ENCODE measurements around the gene CAPN14.

The CAPN14 gene

DNA sequence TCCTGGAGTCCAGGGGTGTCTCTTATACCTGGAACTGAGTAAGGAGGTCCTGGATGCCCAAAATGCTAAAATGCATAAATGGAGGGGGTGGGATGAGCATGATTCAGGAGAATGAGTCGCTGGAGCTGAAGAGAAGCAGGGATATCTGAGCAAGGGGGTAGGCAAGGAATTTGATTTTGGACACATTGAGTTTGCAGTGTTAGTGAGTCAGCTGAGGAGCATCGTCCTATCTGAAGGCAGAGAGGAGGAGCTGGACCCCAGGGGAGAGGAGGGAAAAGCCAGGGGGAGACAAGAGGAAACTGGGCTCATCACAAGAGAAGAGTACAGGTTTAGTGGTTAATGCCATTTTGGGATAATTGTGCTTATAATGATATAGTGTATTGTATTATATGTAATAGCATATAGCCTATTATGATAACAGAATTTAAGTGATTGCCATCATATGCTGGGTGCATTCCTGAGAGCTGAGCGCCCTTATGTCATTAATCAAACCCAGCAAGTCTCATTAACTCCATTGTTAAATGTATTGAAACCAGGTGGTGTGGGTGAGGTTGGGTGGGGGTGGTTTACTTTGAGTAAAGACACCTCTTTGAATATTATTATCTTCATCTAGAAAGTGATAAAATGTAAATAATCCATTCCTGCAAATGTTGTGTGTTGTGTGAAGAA, 29.0 kb upstream of the CAPN14 start:
- H3K27ac ChIP-seq = no peak overlapping the region
- no peak for DNase-seq (ENCODE audit: low read depth, low spot score)

GRCh38 chr2:31244101-31244500, 26.8 kb upstream of the CAPN14 start:
- no peak overlapping the region for H3K27ac ChIP-seq

DNA sequence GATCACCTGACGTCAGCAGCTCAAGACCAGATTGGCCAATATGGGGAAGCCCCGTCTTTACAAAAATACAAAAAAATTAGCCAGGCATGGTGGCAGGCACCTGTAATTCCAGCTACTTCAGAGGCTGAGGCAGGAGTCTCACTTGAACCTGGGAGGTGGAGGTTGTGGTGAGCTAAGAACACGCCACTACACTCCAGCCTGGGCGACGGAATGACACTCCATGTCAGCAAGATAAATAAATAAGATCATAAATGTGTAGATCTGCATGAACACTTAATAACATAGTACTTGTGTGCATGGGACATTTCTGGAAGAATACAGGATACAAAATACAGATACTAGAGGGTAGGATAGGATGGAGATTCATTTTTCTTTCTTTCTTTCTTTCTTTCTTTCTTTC, 25.7 kb upstream of the CAPN14 start:
- H3K27ac ChIP-seq = no peak overlapping the region
- DNase-seq (ENCODE audit: low read depth, low spot score) = no peak

More at GRCh38 chr2:31244101-31244500, 26.8 kb upstream of the CAPN14 start:
- DNase-seq (ENCODE audit: low read depth, low spot score) = no peak

GRCh38 chr2:31241625-31242270, 24.4 kb upstream of the CAPN14 start:
- no peak overlapping the region for H3K27ac ChIP-seq
- no peak for DNase-seq (ENCODE audit: low read depth, low spot score)

- DNase-seq (ENCODE audit: low read depth, low spot score) = no peak
- H3K27ac ChIP-seq = no peak overlapping the region
Measured at GRCh38 chr2:31240381-31241365, 23.4 kb upstream of the CAPN14 start.

DNA sequence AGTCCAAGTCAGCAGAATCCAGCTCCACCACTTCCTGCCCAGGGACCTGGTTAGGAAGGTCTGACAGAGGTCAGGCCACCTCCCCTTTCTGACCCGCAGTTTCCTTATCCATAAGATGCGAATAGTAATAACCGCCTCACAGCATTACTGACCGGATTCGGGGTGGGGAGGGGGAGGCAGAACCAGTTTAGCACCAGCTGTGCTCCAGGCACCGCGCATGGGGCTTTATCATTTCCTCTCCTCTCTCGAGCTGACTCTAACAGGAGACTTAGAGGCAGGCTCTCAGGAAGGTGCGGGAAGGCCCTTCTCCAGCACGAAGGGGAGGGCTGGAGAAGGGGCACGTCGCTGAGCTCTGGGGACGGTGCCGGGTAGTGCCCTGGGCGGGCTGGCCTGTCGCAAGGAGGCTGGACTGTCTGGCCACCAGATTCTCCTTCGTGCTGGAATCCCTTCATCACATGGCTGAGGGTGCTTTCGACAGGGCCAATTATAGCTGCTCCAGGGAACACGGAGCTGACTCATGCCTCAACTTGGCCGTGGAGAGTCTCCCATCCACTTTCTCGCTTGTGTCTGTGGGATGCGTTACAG, 22.4 kb upstream of the CAPN14 start:
- no peak for DNase-seq (ENCODE audit: low read depth, low spot score)
- no peak overlapping the region for H3K27ac ChIP-seq

GRCh38 chr2:31238906-31239592, 21.7 kb upstream of the CAPN14 start:
- H3K27ac ChIP-seq = no peak overlapping the region
- DNase-seq (ENCODE audit: low read depth, low spot score) = no peak

DNA sequence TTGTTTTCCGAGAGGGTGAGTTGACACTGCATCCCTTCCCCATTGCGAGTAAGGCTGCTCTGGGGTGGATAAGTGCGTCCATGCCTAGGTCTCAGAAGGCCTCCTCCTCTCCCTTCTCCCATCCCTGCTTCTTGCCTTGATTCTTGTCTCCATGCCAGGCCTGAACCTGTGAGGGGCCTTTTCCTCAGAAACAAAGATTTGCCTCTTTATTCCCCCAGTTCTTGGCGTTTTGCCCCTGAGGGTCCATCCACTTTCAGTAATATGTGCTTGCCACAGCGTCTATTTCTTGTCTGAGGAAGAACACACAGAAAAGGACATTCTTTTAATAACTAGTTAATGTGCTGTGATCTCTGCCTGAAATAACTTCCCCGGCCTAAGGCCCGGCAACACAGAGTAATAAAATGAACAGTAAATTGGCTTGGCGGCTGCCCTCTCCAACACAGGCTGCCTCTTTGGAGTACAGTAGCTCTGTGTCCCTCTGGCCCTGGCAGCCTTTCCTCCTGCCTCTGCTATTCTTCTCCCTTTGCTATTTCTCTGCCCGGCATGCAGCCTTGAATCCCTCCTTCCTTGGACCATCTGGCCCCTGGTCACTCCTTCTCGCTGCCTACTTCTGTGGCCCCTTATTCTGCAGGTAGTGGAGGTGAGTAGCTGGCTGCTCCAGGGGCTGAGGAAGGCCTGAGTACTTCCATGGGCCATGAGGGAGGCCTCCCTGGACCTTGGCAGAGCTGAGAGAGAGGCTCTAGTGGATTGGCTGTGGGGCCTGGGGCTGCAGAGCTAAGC, 21.0 kb upstream of the CAPN14 start:
- H3K27ac ChIP-seq = no peak overlapping the region
- DNase-seq (ENCODE audit: low read depth, low spot score) = no peak

DNA sequence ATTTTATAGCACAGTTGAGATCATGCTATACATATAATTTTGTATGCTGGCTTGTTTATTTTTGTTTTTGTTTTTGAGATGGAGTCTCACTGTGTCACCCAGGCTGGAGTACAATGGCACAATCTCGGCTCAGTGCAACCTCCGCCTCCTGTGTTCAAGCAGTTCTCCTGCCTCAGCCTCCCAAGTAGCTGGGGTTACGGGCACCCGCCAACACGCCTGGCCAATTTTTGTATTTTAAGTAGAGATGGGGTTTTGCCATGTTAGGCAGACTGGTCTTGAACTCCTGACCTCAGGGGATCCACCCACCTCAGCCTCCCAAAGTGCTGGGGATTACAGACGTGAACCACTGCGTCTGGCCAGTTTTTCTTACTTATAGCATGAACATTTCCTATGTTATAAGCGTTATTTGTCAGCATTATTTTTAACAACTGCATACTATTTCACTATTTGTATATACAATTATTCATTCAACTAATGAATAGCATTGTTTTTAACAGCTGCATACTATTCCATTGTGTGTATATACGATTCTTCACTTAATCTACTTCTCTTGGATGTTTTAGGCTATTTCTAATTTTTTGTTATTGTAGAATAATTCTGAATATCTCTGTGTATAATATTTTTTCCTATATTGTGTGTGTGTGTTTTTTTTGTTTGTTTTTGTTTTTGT, 20.2 kb upstream of the CAPN14 start:
- H3K27ac ChIP-seq = no peak overlapping the region
- no peak for DNase-seq (ENCODE audit: low read depth, low spot score)

- H3K27ac ChIP-seq = no peak overlapping the region
- DNase-seq (ENCODE audit: low read depth, low spot score) = no peak
Measured at GRCh38 chr2:31236433-31237205, 19.3 kb upstream of the CAPN14 start.

DNA sequence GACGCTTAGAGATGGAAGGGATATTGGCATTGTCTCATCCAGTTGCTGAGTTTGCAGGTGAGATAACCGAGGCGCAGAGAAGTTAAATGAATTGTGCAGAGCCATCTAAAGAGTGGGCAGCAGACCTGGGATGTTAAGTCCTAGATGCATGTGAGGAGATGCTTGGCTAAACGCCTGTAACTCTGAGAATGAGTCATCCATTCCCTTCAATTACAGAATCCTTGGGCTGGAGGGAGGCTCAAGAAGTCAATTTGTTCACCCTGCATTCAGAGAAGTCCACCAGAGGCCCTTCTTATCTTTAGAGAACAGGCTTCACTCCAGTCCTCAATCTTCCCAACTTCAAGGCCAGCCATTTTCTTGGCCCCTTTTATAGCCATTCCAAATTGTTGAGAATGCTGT, 18.2 kb upstream of the CAPN14 start:
- DNase-seq (ENCODE audit: low read depth, low spot score) = no peak
- no peak overlapping the region for H3K27ac ChIP-seq

DNA sequence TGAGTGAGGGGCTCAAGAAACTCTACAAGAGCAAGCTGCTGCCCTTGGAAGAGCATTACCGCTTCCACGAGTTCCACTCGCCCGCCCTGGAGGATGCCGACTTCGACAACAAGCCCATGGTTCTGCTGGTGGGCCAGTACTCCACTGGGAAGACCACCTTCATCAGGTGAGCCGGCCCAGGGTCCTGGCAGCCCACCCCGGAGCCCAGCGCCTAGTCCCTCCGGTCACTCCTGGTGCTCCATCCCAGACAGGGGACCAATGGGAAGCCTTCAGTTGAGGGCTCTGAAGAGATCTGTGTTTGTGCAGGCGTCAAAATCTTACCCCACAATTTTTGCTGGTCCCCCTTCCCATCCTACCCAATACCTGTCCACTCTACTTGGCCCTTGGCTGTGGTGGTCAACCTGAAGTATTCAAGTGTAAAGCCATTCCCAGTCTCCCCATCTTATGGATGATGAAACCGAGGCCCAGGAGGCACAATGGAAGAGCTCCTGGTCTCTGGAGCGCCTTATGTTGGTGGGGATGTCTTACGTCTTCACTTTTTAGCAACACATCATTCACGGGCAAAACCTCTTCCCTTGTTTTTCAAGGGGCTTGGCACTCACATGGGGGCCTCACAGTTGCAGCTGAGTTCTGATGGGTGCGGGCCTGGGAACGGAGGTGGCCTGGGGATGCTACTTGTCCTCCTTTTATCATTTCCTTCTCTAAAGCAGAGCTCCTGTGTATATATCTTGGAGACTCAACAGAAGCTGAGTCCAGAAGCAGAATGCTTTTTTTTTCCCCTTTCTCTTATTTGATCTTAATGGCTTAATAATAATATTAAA, 17.6 kb upstream of the CAPN14 start:
- H3K27ac ChIP-seq = no peak overlapping the region
- DNase-seq (ENCODE audit: low read depth, low spot score) = no peak

DNA sequence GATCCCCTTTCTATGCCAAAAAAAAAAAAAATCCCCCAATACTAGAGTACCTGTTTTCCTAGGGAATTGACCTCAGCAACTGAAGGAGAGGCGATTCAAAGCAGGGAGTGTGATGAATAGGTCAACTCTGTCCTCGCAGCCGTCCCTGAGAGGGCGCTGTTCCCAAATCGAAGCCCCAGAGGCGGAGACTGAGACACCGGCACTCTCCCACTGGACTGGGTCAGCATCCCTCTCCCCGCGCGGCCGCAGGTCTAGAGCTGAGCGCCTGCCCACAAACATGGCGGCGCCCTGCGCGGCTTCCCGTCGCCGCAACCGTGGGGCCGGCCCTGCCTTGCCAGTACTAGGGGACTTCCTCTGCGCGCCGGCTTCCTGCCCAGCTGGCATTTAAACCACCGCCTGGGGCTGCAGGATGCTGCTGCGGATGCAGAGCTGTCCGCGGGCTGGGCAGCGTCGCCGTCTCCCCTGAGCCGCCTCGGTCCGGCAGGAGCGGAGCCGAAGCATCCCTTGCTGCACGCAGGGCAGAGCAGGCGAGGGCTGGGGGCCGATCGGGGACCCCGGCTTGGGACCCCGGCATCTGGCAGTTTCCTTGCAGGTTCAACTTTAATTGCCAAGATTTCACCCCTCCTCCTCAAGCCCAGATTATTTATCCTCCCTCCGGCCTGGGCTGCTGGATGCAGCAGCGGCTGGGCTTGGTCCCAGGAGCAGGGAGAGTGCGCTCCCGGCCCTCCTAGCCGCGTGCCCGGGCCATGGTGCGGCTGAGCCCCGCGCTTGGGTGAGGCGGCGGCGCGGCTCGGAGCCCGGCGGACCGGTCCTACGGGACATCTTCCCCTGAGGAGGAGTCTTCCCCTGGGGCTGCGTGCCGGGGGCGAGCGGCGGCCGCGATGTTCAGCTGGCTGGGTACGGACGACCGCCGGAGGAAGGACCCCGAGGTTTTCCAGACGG, 16.7 kb upstream of the CAPN14 start, which contains the start of gene EHD3:
Gene EHD3 (plus strand): TSS at position 412 of the 942 bp plus-strand sequence. CDS start 470 bp downstream, at position 882.
- peak; percentile 50 for DNase-seq (ENCODE audit: low read depth, low spot score)
- no peak within 1 kb of the TSS for H3K27ac ChIP-seq

GRCh38 chr2:31233231-31233630, 15.9 kb upstream of the CAPN14 start:
- no peak for DNase-seq (ENCODE audit: low read depth, low spot score)
- H3K27ac ChIP-seq = no peak overlapping the region

DNA sequence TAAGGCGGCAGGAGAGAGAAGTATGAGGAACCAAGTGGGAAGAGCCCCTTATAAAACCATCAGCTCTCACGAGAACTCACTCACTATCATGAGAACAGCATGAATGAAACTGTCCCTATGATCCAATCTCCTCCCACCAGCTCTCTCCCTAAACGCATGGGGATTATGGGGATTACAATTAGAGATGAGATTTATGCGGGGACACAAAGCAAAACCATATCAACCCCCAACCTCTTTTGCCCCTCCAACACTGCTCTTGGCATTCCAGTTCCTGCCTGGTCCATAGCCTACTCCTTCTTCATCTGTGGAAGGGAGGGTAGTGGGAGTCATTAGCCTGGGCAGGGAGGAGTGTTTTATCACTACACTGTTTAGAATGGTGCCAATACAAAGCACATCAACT, 15.3 kb upstream of the CAPN14 start:
- DNase-seq (ENCODE audit: low read depth, low spot score) = no peak
- no peak overlapping the region for H3K27ac ChIP-seq

Measured in epithelial cell of prostate (primary cell).